Liver (tissue), 9 donors: ENCODE data around the gene SLC35E1. TPM values are rescaled to one million over a fixed set of nuclear protein-coding genes. Genes with fewer than 3 reads are reported as not detected.

Source experiments
- DNase-seq: peaks from one replicate; pipeline ENCODE4 v3.0.0-alpha.2; 2017; ENCODE audit warnings: low spot score
- H3K27ac ChIP-seq, 2 donors: one replicate each; pipeline ENCODE4 v1.7.0; 2013; ENCODE audit warnings: inconsistent platforms in 2 of 2, low read length in 2 of 2, control low read depth in 1 of 2, low read depth in 1 of 2, mild to moderate bottlenecking in 1 of 2
- H3K27me3 ChIP-seq, 4 donors: one replicate each; pipeline versions ENCODE4 v1.6.1 to v1.7.0; 2013; ENCODE audit warnings: low read length in 3 of 4, inconsistent platforms in 1 of 4, mild to moderate bottlenecking in 1 of 4, moderate library complexity in 1 of 4; ENCODE audit not compliant: control insufficient read depth in 4 of 4, insufficient read depth in 4 of 4
- H3K36me3 ChIP-seq, 4 donors: one replicate each; pipeline versions ENCODE4 v1.6.1 to v1.7.0; 2013; ENCODE audit warnings: low read length in 3 of 4, mild to moderate bottlenecking in 3 of 4, low read depth in 1 of 4, moderate library complexity in 1 of 4; ENCODE audit not compliant: control insufficient read depth in 4 of 4, insufficient read depth in 3 of 4
- H3K4me1 ChIP-seq, 4 donors: one replicate each; pipeline versions ENCODE4 v1.6.1 to v1.7.0; 2013; ENCODE audit warnings: low read length in 3 of 4, mild to moderate bottlenecking in 3 of 4, moderate library complexity in 1 of 4; ENCODE audit not compliant: control insufficient read depth in 4 of 4, insufficient read depth in 4 of 4
- H3K4me3 ChIP-seq, 3 donors: one replicate each; pipeline versions ENCODE4 v1.6.1 to v1.7.0; 2013; ENCODE audit warnings: low read length in 3 of 3, control low read depth in 1 of 3, low read depth in 1 of 3, mild to moderate bottlenecking in 1 of 3
- H3K9ac ChIP-seq, 2 donors: one replicate each; pipeline ENCODE4 v1.7.0; 2013; ENCODE audit warnings: low read length in 2 of 2, mild to moderate bottlenecking in 2 of 2, moderate library complexity in 2 of 2, control low read depth in 1 of 2, low read depth in 1 of 2
- H3K9me3 ChIP-seq, 4 donors: one replicate each; pipeline versions ENCODE4 v1.6.1 to v1.7.0; 2013; ENCODE audit warnings: low read length in 3 of 4; ENCODE audit not compliant: control insufficient read depth in 4 of 4
- EGR1 ChIP-seq, 2 donors: IDR thresholded peaks; 2 replicates each; pipeline ENCODE4 v1.6.1; 2016 to 2018; ENCODE audit warnings: antibody characterized with exemption in 2 of 2, low read depth in 2 of 2
- FOXA1 ChIP-seq: IDR thresholded peaks from 2 replicates; pipeline ENCODE4 v1.6.1; 2016; ENCODE audit warnings: antibody characterized with exemption
- FOXA2 ChIP-seq: IDR thresholded peaks from 2 replicates; pipeline ENCODE4 v1.6.1; 2016; ENCODE audit warnings: antibody characterized with exemption
- GABPA ChIP-seq, 2 donors: IDR thresholded peaks in 1 of 2; conservative IDR thresholded peaks in 1 of 2; 2 replicates each; pipeline ENCODE4 v1.6.1; 2016; ENCODE audit warnings: antibody characterized with exemption in 2 of 2, mild to moderate bottlenecking in 1 of 2, moderate library complexity in 1 of 2
- HNF4A ChIP-seq, 2 donors: conservative IDR thresholded peaks; 2 replicates each; pipeline ENCODE4 v1.6.1; 2016; ENCODE audit warnings: antibody characterized with exemption in 2 of 2, mild to moderate bottlenecking in 2 of 2
- HNF4G ChIP-seq: IDR thresholded peaks from 2 replicates; pipeline ENCODE4 v1.6.1; 2016; ENCODE audit warnings: antibody characterized with exemption
- JUND ChIP-seq, 2 donors: IDR thresholded peaks; 2 replicates each; pipeline ENCODE4 v1.6.1; 2016; ENCODE audit warnings: antibody characterized with exemption in 2 of 2
- MAX ChIP-seq: IDR thresholded peaks from 2 replicates; pipeline ENCODE4 v1.6.1; 2016; ENCODE audit warnings: antibody characterized with exemption
- NR2F2 ChIP-seq: IDR thresholded peaks from 2 replicates; pipeline ENCODE4 v1.6.1; 2016; ENCODE audit warnings: antibody characterized with exemption
- RAD21 ChIP-seq, 2 donors: IDR thresholded peaks; 2 replicates each; pipeline ENCODE4 v1.6.1; 2016; ENCODE audit warnings: antibody characterized with exemption in 2 of 2, mild to moderate bottlenecking in 2 of 2
- REST ChIP-seq: IDR thresholded peaks from 2 replicates; pipeline ENCODE4 v1.6.1; 2016; ENCODE audit warnings: antibody characterized with exemption, mild to moderate bottlenecking
- RXRA ChIP-seq, 2 donors: IDR thresholded peaks; 2 replicates each; pipeline ENCODE4 v1.6.1; 2017 to 2018; ENCODE audit warnings: antibody characterized with exemption in 2 of 2, mild to moderate bottlenecking in 1 of 2
- SP1 ChIP-seq: IDR thresholded peaks from 2 replicates; pipeline ENCODE4 v1.6.1; 2018; ENCODE audit warnings: antibody characterized with exemption, mild to moderate bottlenecking
- TAF1 ChIP-seq: conservative IDR thresholded peaks from 2 replicates; pipeline ENCODE4 v1.6.1; 2016; ENCODE audit warnings: antibody characterized with exemption, mild to moderate bottlenecking
- ZBTB33 ChIP-seq: IDR thresholded peaks from 2 replicates; pipeline ENCODE4 v1.6.1; 2016; ENCODE audit warnings: antibody characterized with exemption
- WGBS: extraction: QIAGEN DNeasy Blood & Tissue Kit; methylation state at CpG from one replicate; pipeline ENCODE4 v1.1.7; 2013; 5-methylcytosine and 5-hydroxymethylcytosine counted together
- polyA plus RNA-seq, 2 donors: library from polyadenylated mRNA; stranded (reverse) in 1 of 2; unstranded in 1 of 2; fragments of 200-250 nt in 1 of 2; fragments of >200 nt in 1 of 2; fragmentation: Nextera tagmentation in 1 of 2; extraction: Ambion mirVana in 1 of 2; gene quantifications; one replicate each; pipeline versions ENCODE4 v1.2.1 to v1.2.3, GENCODE V29; 2013 to 2015
- total RNA-seq, 2 donors: library from RNA; depleted of rRNA; stranded (reverse); fragments of >200 nt; gene quantifications; one replicate each; pipeline ENCODE4 v1.2.3, GENCODE V29; 2014
- TF ChIP-seq, protein P1 (sequence below): IDR thresholded peaks from 2 replicates; pipeline ENCODE4 v1.6.1; 2016; ENCODE audit warnings: antibody characterized with exemption
- TF ChIP-seq, protein P2 (sequence below): fragments of 150-350 bp; IDR thresholded peaks from 2 replicates; pipeline ENCODE4 v1.5.1; 2017; ENCODE audit warnings: improper control_type of control experiment, low read depth, low read length; ENCODE audit not compliant: missing input control
- donor health status: healthy.
- donor health status: healthy.
- donor health status: healthy.
- donor health status: healthy.
- donor health status: healthy.

SLC35E1 gene
- total and polyA plus RNA-seq, 4 donors = 11.2 to 20.5 (median 12.1) TPM

DNA sequence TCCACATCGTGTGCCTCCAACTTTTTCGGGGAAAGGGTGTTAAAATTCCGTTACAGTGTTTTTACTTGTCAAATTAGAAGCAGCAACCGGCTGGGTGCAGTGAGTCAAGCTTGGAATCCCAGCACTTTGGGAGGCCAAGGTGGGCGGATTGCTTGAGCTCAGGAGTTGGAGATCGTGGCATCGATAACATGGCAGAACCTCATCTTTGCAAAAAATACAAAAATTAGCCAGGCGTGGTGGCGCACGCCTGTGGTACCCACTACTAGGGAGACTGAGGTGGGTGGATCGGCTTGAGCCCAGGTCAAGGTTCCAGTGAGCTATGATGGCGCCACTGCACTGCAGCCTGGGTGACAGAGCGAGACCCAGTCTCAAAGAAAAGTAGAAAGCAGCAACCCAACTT, 1.1 kb upstream of the SLC35E1 start (continued):
- no peak for TF ChIP-seq REST

DNA sequence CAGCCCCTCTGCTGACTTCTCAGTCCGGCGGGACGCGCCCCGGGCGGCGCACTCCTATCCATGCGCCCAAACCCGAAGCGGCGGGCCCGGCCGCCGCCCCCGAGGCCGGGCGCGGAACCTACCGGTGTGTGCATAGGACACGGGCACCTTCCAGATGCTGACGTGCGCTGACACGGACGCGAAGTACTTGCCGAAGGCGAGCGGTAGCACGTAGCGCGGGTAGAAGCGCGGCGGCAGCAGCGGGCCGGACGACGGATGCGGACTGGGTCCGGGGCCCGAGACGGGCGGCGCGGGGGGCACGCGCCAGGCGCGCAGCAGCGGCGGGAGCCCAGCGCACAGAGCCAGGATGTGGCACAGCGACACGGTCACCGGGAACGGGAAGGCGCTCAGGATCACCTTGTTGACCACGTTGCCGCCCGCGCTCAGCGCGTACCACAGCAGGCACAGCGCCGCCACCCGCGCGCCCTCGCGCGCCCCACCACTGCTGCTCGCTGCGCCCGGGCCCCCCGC, 338 bp downstream of the SLC35E1 start:
- peaks cover 22 to 59% (median 48%) of the 10 kb centered on the region in 4 donors for H3K4me1 ChIP-seq
- no peak for DNase-seq

GRCh38 chr19:16571283-16571682, 932 bp downstream of the SLC35E1 start:
- Histone ChIP-seq H3K36me3 (peaks cover 2 to 21% (median 12%) of the 10 kb centered on the region in 4 donors), H3K9me3 (no peaks in the 10 kb centered on the region), H3K4me3 (peak overlapping the region; percentile 79 to 91 (median 89)), H3K9ac (peak overlapping the region in 1 of 2 donors; percentile 7), H3K27ac (no peak overlapping the region), H3K27me3 (no peaks in the 10 kb centered on the region), H3K4me1 (peaks cover 18 to 53% (median 43%) of the 10 kb centered on the region in 4 donors)
- no peak for DNase-seq
- WGBS = 29% methylated on average over 6 of the region's 6 CpGs
- TF ChIP-seq FOXA1 (no peak), MAX (no peak), TAF1 (no peak), SP1 (no peak), REST (no peak), RXRA (IDR thresholded peaks at IDR 0.05) (no peak), NR2F2 (no peak), HNF4A (conservative IDR thresholded peaks at IDR 0.05) (no peak), ZBTB33 (no peak), HNF4G (no peak), RAD21 (IDR thresholded peaks at IDR 0.05) (no peak), FOXA2 (no peak), EGR1 (IDR thresholded peaks at IDR 0.05; ENCODE audit: low read depth in 2 of 2) (no peak)
- TF ChIP-seq, protein P1, sequence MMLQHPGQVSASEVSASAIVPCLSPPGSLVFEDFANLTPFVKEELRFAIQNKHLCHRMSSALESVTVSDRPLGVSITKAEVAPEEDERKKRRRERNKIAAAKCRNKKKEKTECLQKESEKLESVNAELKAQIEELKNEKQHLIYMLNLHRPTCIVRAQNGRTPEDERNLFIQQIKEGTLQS = no peak
- TF ChIP-seq, protein P2, sequence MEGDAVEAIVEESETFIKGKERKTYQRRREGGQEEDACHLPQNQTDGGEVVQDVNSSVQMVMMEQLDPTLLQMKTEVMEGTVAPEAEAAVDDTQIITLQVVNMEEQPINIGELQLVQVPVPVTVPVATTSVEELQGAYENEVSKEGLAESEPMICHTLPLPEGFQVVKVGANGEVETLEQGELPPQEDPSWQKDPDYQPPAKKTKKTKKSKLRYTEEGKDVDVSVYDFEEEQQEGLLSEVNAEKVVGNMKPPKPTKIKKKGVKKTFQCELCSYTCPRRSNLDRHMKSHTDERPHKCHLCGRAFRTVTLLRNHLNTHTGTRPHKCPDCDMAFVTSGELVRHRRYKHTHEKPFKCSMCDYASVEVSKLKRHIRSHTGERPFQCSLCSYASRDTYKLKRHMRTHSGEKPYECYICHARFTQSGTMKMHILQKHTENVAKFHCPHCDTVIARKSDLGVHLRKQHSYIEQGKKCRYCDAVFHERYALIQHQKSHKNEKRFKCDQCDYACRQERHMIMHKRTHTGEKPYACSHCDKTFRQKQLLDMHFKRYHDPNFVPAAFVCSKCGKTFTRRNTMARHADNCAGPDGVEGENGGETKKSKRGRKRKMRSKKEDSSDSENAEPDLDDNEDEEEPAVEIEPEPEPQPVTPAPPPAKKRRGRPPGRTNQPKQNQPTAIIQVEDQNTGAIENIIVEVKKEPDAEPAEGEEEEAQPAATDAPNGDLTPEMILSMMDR = no peak

More for the DNA sequence above, 338 bp downstream of the SLC35E1 start:
- TF ChIP-seq RAD21 (IDR thresholded peaks at IDR 0.05) = no peak
- TF ChIP-seq GABPA (IDR thresholded peaks at IDR 0.05 in 1 of 2, conservative IDR thresholded peaks at IDR 0.05 in 1 of 2) = no peak
- TF ChIP-seq RXRA (IDR thresholded peaks at IDR 0.05) = no peak
- no peak for TF ChIP-seq MAX
- no peak for TF ChIP-seq JUND (IDR thresholded peaks at IDR 0.05)
- TF ChIP-seq SP1 = no peak
- TF ChIP-seq TAF1 = no peak
- TF ChIP-seq, protein P1 = no peak
- Histone ChIP-seq H3K27me3 (no peaks in the 10 kb centered on the region), H3K9me3 (no peaks in the 10 kb centered on the region), H3K4me3 (peak overlapping the region; percentile 79 to 91 (median 89)), H3K36me3 (peaks cover 3 to 17% (median 10%) of the 10 kb centered on the region in 4 donors), H3K9ac (peak overlapping the region; percentile 7 to 14), H3K27ac (peak overlapping the region; percentile 28 to 70)
- under 1% methylated on average over 75 of the region's 75 CpGs for WGBS
